ENCODE measurements around the gene GRIN3B.
A peak's percentile ranks its signal among the peaks of the same experiment; 100 is the strongest.

Gene GRIN3B

DNA sequence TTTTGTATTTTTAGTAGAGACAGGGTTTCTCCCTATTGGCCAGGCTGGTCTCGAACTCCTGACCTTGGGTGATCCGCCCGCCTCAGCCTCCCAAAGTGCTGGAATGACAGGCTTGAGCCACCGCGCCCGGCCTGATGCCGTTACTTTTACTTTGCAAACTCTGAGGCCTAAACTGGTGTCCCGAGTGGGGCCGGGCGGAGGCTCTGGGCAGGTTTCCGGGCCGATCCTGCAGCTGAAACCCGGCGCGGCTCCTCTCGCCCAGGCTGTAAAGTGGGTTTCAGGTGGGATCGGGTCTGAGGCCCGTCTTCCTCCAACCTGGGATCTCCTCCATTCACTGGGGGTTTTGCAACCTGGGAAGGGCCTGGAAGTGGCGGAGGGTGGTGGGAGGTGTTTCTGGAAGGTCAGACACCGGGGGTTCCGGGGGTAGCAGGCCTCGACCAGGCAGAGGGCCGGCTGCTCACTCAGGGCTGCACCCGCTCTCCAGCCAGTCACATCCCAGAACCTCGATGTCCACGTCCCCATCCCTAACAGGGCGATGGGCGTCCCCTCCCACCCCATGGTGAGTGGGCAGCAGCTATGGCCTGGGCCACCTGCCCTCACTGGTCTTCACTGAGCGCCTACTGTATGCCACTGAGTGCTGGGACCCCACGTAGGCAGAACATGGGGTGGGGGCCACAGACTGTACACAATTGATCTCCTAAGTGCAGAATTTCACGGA lies 37.4 kb upstream of the GRIN3B start:
- Histone ChIP-seq H3K27me3 (no peaks in the 10 kb centered on the region), H3K4me2 (peak overlapping the region in 3 of 11 experiments; percentile 31 to 65 (median 51); a peak in 5 of 22 replicates), H3K4me1 (peaks cover 0 to 43% (median 23%) of the 10 kb centered on the region in 10 experiments; a peak in 17 of 20 replicates), H3K36me3 (peaks cover 63 to 97% (median 81%) of the 10 kb centered on the region in 11 experiments), H4K20me1 (peaks cover 0 to 59% (median 19%) of the 10 kb centered on the region in 11 experiments; a peak in 13 of 22 replicates), H3K9me3 (replicated peaks in 1 of 11) (peaks cover 0 to 4% (median 0%) of the 10 kb centered on the region in 11 experiments; a peak in 1 of 22 replicates), H3K4me3 (no peak overlapping the region), H3K9ac (0 out of 22 replicates have a peak overlapping the region, but pooled peaks of 1 of the 11 experiments have one; percentile 11), H3K27ac (peak overlapping the region in 1 of 11 experiments; percentile 48; a peak in 2 of 22 replicates)
- no peak for TF ChIP-seq Cebpa-rat (IDR thresholded peaks at IDR 0.05)

DNA sequence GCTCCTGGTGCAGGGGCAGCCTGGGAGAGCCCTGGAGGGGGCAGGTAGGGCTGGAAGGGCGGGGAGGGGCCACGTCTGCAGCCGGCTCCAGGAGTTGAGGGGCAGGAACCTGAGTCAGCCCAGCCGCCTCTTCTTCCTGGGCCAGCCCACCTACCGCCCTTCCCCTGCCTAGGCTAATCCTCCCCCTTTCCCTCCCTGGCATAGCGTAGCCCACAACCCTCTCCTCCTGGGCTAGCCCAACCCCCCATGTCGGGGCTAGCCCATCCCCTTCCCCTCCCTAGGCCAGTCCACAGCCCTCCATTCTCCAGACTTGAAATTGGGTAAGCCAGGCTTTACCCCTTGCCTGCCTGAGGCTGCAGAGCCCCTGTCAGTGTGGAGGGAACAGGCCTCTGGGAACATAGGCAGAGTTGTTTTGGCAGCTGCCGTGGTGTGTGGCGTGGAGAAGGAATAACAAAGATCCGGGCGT lies 36.7 kb upstream of the GRIN3B start:
- H3K4me2 ChIP-seq, result peak overlapping the region in 1 of 11 experiments; percentile 51; a peak in 1 of 22 replicates
- peaks cover 0 to 4% (median 0%) of the 10 kb centered on the region in 11 experiments; a peak in 6 of 22 replicates for H3K9me3 ChIP-seq (replicated peaks in 1 of 11)
- no peaks in the 10 kb centered on the region for H3K27me3 ChIP-seq
- H3K9ac ChIP-seq, result 0 out of 22 replicates have a peak overlapping the region, but pooled peaks of 1 of the 11 experiments have one; percentile 11
- H3K27ac ChIP-seq, result no peak overlapping the region; a peak in 1 of 22 replicates
- peaks cover 0 to 39% (median 18%) of the 10 kb centered on the region in 10 experiments; a peak in 15 of 20 replicates for H3K4me1 ChIP-seq
- H3K36me3 ChIP-seq, result peaks cover 67 to 97% (median 85%) of the 10 kb centered on the region in 11 experiments
- H4K20me1 ChIP-seq, result peaks cover 0 to 59% (median 19%) of the 10 kb centered on the region in 11 experiments; a peak in 13 of 22 replicates
- TF ChIP-seq Cebpa-rat (IDR thresholded peaks at IDR 0.05), result no peak
- H3K4me3 ChIP-seq, result no peak overlapping the region

DNA sequence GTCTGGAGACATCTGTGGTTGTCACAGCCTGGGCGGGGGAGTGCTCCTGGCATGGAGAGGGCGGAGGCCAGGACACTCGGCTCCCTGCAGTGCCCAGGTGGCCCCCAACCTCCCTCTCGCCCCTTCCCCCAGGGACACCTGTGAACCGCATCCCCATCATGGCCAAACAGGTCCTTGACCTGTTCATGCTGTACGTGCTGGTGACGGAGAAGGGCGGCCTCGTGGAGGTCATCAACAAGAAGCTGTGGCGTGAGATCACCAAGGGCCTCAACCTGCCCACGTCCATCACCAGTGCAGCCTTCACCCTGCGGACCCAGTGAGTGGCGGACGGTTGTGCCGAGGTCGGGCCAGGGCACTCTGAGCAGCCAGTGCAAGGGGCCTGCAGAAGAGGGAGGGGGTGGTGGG lies 36.1 kb upstream of the GRIN3B start:
- Histone ChIP-seq H3K27ac (no peak overlapping the region), H3K9me3 (replicated peaks in 1 of 11) (peaks cover 0 to 9% (median 5%) of the 10 kb centered on the region in 11 experiments; a peak in 13 of 22 replicates), H3K4me3 (no peak overlapping the region), H3K36me3 (peaks cover 71 to 97% (median 87%) of the 10 kb centered on the region in 11 experiments), H3K27me3 (no peaks in the 10 kb centered on the region), H3K4me2 (no peak overlapping the region), H3K9ac (no peak overlapping the region), H3K4me1 (peaks cover 0 to 37% (median 16%) of the 10 kb centered on the region in 10 experiments; a peak in 13 of 20 replicates), H4K20me1 (peaks cover 0 to 55% (median 17%) of the 10 kb centered on the region in 11 experiments; a peak in 13 of 22 replicates)
- TF ChIP-seq Cebpa-rat (IDR thresholded peaks at IDR 0.05), result no peak

DNA sequence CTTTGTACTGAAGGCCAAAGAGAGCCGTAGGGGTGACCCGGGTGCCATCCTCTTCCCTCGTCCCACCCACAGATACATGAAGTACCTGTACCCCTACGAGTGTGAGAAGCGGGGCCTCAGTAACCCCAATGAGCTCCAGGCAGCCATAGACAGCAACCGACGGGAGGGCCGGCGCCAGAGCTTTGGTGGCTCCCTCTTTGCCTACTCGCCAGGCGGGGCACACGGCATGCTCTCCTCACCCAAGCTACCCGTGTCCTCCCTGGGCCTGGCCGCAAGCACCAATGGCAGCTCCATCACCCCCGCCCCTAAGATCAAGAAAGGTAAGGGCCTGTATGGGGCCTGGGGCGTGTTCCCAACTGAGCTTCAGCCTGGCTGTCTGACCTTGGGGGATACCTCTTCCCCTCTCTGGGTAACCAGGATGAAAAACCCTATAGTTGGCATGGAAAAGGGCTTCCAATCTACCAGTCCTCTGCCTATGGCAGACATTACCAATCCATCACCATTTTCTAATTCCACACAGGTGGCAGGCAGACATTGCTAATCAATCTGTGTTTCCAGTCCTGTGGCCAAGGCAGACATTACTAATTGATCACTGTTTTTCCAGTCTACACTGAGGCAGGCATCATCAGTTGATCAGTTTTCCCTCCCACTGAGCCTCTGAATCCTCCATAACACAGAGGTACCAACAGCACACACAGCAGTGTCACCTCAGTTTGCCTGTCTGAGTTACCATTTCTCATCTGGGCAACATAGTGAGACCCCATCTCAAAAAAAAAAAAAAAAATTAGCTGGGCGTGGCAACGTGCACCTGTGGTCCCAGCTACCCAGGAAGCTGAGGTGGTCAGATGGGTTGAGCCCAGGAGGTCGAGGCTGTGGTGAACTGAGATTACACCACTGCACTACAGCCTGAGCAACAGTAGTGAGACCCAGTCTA lies 35.2 kb upstream of the GRIN3B start:
- H3K9ac ChIP-seq, result no peak overlapping the region
- H3K4me3 ChIP-seq, result no peak overlapping the region
- no peak for TF ChIP-seq Cebpa-rat (IDR thresholded peaks at IDR 0.05)
- H3K27me3 ChIP-seq, result no peaks in the 10 kb centered on the region
- peaks cover 0 to 46% (median 14%) of the 10 kb centered on the region in 11 experiments; a peak in 11 of 22 replicates for H4K20me1 ChIP-seq
- no peak overlapping the region for H3K4me2 ChIP-seq
- peaks cover 2 to 18% (median 13%) of the 10 kb centered on the region in 11 experiments; a peak in 21 of 22 replicates for H3K9me3 ChIP-seq (replicated peaks in 1 of 11)
- H3K27ac ChIP-seq, result no peak overlapping the region
- H3K36me3 ChIP-seq, result peaks cover 72 to 97% (median 88%) of the 10 kb centered on the region in 11 experiments
- peaks cover 0 to 33% (median 15%) of the 10 kb centered on the region in 10 experiments; a peak in 12 of 20 replicates for H3K4me1 ChIP-seq

DNA sequence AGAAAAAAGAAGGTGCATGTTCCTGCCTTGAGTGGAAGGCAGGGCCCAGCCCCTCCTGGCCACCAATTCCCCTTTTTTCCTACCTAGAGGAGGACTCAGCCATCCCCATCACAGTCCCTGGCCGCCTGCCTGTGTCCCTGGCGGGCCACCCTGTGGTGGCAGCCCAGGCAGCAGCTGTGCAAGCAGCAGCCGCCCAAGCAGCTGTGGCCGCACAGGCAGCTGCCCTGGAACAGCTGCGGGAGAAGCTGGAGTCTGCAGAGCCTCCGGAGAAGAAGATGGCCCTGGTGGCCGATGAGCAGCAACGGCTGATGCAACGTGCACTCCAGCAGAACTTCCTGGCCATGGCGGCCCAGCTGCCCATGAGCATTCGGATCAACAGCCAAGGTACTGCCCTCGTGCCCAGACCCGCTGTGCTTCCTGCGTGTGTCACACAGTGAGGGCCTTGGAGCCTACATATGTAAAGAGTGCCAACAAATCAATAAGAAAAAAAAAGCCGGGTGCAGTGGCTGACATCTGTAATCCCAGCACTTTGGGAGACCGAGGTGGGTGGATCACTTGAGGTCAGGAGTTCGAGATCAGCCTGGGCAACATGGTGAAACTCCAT lies 33.6 kb upstream of the GRIN3B start:
- Histone ChIP-seq H3K9ac (no peak overlapping the region), H4K20me1 (peaks cover 0 to 34% (median 4%) of the 10 kb centered on the region in 11 experiments; a peak in 7 of 22 replicates), H3K4me3 (no peak overlapping the region), H3K4me1 (peaks cover 0 to 20% (median 13%) of the 10 kb centered on the region in 10 experiments; a peak in 12 of 20 replicates), H3K27ac (peak overlapping the region in 2 of 11 experiments; percentile 21 to 25; a peak in 3 of 22 replicates), H3K9me3 (replicated peaks in 1 of 11) (peaks cover 15 to 34% (median 24%) of the 10 kb centered on the region in 11 experiments), H3K36me3 (peaks cover 77 to 97% (median 90%) of the 10 kb centered on the region in 11 experiments), H3K4me2 (no peak overlapping the region), H3K27me3 (no peaks in the 10 kb centered on the region)
- no peak for TF ChIP-seq Cebpa-rat (IDR thresholded peaks at IDR 0.05)

DNA sequence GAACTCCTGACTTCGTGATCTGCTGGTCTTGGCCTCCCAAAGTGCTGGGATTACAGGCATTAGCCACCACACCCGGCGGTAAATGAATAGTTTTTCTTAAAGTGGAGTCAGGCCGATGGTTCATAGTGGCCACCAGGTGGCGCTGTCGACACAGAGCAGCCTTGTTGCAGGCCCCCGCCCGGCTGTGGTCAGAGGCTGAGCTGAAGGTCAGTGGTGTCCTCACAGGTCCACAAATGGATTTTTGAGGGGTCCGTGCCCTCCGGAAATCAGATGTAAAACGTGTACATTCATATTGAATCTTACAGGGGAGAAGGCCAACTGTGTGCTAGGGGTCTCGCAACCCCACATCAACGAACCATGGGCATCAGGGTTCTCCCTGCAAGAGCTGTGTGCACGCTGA lies 29.5 kb upstream of the GRIN3B start:
- H3K4me2 ChIP-seq, result no peak overlapping the region
- H3K27me3 ChIP-seq, result no peaks in the 10 kb centered on the region
- no peak for TF ChIP-seq Cebpa-rat (IDR thresholded peaks at IDR 0.05)
- no peak overlapping the region for H3K27ac ChIP-seq
- H3K4me1 ChIP-seq, result peaks cover 0 to 6% (median 0%) of the 10 kb centered on the region in 10 experiments; a peak in 1 of 20 replicates
- 0 out of 20 replicates have a peak overlapping the region, but pooled peaks of 1 of the 10 experiments have one; percentile 3 for H3K4me3 ChIP-seq
- H4K20me1 ChIP-seq, result peaks cover 0 to 39% (median 5%) of the 10 kb centered on the region in 11 experiments; a peak in 6 of 22 replicates
- H3K9me3 ChIP-seq (replicated peaks in 1 of 11), result peaks cover 15 to 34% (median 23%) of the 10 kb centered on the region in 11 experiments
- H3K36me3 ChIP-seq, result peaks cover 57 to 95% (median 78%) of the 10 kb centered on the region in 11 experiments
- H3K9ac ChIP-seq, result no peak overlapping the region

DNA sequence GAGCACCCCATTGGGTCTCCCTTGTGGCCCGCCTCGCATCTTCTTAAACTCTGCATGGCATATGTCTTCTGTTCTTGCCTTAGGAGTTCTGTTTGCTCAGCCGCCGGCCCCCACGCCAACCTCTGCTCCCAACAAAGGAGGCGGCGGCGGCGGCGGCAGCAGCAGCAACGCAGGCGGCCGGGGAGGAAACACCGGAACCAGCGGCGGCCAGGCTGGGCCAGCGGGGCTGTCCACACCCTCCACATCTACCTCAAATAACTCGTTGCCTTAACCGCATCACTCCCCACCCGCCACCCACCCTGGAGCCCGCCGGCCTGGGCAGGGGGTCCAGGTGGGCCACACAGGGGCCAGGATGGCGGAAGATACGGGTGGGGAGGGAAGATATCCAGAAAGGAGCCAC lies 28.4 kb upstream of the GRIN3B start:
- Histone ChIP-seq H4K20me1 (peaks cover 0 to 39% (median under 1%) of the 10 kb centered on the region in 11 experiments; a peak in 6 of 22 replicates), H3K36me3 (peaks cover 52 to 88% (median 68%) of the 10 kb centered on the region in 11 experiments), H3K27me3 (no peaks in the 10 kb centered on the region), H3K9ac (no peak overlapping the region), H3K4me2 (no peak overlapping the region), H3K4me1 (0 out of 20 replicates have a peak, but pooled peaks cover 0 to 1% (median 0%) of the 10 kb centered on the region in 10 experiments), H3K4me3 (no peak overlapping the region), H3K27ac (no peak overlapping the region), H3K9me3 (replicated peaks in 1 of 11) (peaks cover 15 to 34% (median 23%) of the 10 kb centered on the region in 11 experiments)
- no peak for TF ChIP-seq Cebpa-rat (IDR thresholded peaks at IDR 0.05)

DNA sequence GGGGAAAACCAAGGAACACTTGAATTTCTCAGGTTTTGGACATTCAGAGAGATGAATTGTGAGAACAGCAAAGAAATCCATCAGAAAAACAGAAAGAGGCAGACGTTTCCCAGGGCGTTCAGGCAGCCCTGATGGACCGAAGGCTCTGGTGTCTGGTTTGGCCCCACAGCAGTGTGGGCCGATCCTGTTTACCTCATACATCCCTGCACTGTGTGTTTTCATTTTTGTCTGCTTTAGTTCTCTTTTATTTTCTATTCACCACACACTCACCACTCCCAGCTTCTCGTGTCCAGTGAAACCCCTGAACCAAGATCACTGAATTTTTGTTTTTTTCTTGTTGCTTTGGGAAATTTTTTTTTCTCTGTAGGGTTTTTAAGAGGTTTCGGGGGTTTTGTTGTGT lies 27.9 kb upstream of the GRIN3B start:
- Histone ChIP-seq H3K36me3 (peaks cover 47 to 83% (median 63%) of the 10 kb centered on the region in 11 experiments), H3K4me2 (no peak overlapping the region), H4K20me1 (peaks cover 0 to 39% (median 0%) of the 10 kb centered on the region in 11 experiments; a peak in 6 of 22 replicates), H3K9me3 (replicated peaks in 1 of 11) (peaks cover 15 to 34% (median 23%) of the 10 kb centered on the region in 11 experiments), H3K27ac (no peak overlapping the region), H3K4me3 (no peak overlapping the region), H3K9ac (no peak overlapping the region), H3K4me1 (no peaks in the 10 kb centered on the region), H3K27me3 (no peaks in the 10 kb centered on the region)
- TF ChIP-seq Cebpa-rat (IDR thresholded peaks at IDR 0.05), result no peak

Measured in BLaER1 treated with 17β-estradiol and CSF1 and Interleukin-3, amounts not matched to agents 10 nM and 100 nM (cell line).